Activated CD8-positive, alpha-beta memory T cell treated with anti-CD3 and anti-CD28 coated beads, Interleukin-2, amount 50 U/mL, for 24 hours (primary cell): ENCODE data around the gene VPS26A.
"Not testable (repeated sequence)": the region's sequence is repeated elsewhere in the genome, so short reads cannot be mapped to it uniquely, and the experiment has no call there.

ENCODE experiments used
- DNase-seq: peaks from one replicate; pipeline ENCODE4 v3.0.0-alpha.2; 2020; ENCODE audit errors: extremely low read depth

VPS26A gene

DNA sequence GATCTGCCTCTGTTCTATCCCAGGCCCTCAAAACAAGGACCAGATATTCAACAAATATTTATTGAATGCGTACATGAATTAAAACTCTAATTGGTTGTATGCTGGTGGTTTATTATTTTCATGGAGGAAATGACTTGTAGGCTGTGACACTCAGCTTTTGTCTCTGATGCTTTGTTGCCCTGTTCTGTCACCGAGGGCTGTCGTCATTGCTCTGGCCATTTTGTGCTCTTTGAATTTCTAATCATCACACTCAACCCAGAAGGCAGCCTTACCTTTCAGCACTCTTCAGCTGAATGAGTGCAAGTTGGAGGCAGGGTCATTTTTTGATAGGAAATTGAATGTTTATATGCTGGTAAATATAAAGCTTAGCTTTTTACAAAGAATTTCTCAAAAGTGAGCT is 21.5 kb upstream of the VPS26A start:
- DNase-seq = no peak

DNA sequence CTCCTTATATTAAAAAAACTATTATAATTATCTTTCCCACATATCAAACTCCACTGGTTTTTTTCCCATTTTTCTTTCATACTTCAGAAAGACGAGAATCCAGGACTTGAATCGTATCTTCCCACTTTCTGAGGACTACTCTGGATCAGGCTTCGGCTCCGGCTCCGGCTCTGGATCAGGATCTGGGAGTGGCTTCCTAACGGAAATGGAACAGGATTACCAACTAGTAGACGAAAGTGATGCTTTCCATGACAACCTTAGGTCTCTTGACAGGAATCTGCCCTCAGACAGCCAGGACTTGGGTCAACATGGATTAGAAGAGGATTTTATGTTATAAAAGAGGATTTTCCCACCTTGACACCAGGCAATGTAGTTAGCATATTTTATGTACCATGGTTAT is 20.2 kb upstream of the VPS26A start:
- no peak for DNase-seq

DNA sequence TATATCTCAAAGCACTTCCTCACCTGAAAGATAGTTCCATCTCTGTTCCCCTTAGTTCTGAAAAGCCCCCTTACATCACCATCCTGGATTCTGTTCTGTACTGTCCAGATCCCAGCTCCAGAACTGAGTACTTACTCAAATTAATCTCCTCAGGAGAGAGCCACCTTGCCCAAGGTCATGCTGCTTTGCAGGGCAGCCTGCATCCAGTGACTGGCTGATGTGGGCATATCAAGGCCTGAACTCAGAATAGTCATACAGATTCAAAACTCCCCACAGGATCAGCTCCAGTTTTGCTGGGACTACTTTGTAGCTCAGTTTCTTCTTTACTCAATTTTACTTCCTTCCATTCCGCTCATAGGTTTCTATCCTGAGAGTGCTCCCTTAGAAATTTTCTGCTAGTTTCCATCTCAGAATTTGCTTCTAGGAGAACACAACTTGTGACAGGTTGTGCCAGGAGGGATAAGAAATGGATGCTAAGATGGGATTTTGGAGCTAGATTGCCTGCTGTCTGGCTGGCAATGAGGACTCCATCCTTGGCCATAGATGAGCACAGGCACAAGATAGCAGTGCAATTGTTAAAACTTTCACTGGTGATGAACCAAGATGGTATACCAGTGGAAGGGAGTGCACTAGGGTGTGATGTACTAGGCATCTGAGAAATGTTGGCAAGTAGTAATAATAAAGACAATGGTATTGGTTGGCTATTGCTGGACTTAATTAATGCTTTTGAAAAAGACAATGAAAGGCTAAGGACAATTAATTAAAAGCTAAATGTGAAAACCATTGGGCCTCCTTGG is 18.8 kb upstream of the VPS26A start:
- no peak for DNase-seq

DNA sequence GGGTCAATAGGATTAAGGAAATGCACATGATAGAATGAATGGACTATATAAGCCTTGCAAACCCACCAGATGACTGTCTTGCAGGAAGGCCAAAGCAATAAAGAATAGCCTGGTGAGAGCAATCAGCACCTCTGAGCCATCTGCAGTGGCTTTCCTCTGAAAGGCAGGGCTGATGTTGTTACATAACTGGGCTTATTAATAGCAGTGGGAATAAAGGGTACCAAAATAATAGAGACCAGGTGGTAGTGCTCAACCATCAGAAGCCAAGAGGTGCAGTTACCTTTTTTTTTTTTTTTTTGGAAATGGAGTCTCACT is 16.8 kb upstream of the VPS26A start:
- DNase-seq = no peak

GRCh38 chr10:69107699-69108098 is 16.3 kb upstream of the VPS26A start:
- DNase-seq = no peak

DNA sequence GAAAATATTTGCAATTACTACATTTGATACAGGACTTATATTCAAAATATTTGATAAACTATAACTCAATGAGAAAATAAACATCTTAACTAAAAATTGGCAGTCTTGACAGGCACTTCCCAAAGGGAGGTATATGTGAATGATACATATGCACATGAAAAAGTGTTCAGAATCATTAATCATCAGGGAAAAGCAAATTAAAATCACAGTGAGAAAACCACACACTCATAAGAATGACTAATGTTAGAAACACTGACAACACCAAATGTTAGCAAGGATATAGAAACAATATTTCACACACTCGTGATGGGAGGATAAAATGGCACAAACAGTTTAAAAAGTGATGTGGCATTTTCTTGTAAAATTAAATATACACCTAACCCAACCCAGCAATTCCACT is 4.1 kb upstream of the VPS26A start:
- no peak for DNase-seq

DNA sequence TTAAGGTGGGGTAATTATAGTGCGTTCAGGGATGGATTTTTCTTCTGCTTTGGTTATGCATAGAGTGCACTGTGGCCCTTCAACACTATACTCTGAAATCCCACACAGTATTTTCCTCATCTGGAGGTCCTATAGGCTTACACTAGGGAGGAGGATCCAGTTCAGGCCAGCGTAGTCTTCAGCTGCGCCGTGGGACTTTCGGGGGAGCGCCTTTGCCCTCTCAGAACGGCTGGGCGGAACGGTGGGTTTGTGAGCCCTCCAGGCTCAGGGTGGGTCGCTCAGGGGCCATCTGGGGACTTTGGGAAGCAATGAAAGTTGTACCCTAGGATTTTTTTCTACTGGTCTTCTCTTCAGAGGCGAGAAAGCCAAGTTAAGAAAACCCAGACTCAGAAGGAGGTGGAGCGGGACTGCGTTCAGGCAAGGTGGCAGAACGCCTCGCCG is 652 bp upstream of the VPS26A start:
- DNase-seq = no peak

DNA sequence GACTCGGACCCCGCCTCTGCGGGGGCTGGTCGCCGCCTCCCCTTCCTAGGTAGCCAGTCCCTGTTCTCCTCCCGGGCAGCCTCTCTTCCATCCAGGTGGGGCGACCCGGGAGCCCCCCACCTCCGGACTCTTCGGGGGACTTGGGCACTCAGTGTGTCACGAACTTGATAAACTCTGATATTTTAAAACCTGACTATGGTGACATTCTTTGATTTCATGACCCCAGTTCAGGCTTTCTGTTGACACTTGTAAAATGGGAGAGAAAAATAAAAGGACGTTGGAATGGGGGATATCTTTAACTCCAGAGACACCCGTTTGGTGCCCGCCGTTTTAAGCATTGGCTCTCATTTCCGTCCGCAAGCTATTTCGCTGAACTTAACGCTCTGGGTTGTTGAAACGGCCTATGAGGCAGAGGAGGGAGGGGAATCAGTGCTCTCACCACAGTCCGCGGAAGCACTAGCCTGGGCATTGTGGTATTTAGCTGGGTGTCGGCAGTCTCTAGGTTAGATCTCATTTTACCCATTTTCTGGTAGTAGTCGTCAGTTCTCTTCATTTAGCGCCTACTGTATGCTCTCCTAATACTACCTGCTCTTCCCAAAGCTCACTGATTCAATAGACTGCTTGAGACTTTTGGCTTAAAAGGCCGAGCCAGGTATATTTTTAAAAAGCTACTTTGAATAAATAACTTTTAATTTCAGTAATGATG is 738 bp downstream of the VPS26A start:
- no peak for DNase-seq

GRCh38 chr10:69125554-69125953 is 1.6 kb downstream of the VPS26A start:
- DNase-seq = no peak

GRCh38 chr10:69130251-69130650 is 6.3 kb downstream of the VPS26A start:
- no peak for DNase-seq

- no peak for DNase-seq
Observed at GRCh38 chr10:69139961-69140360, 16.0 kb downstream of the VPS26A start.

DNA sequence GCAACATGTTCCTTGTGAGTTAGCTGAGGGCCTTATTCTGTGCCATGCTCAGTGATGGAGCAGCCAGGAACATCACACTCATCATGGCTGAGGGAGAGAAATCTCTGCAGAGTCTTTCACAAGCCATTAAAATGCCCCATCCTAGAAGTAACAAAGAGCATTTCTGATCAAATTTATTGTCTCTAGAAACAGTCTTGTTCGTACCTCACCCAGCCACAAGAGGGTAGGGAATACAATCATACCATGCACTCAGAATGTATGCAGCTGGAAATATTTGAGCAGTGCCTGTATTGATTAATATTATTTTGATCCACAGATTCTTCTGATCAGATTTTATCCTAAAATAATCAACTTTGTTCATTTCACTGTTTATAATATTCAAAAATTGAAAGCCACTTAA is 17.3 kb downstream of the VPS26A start:
- DNase-seq = no peak

DNA sequence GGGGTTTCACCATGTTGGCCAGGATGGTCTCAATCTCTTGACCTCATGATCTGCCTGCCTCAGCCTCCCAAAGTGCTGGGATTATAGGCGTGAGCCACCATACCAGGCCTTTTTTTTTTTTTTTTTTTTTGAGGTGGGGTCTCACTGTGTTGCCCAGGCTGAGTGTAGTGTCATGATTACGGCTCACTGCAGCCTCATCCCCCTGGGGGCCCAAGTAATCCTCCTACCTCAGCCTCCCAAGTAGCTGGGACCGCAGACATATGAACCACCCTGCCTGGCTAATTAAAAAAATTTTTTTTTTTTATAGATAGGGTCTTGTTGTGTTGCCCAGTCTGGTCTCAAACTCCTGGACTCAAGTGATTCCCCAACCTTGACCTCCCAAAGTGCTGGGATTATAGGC is 18.1 kb downstream of the VPS26A start:
- not testable (repeated sequence) for DNase-seq

DNA sequence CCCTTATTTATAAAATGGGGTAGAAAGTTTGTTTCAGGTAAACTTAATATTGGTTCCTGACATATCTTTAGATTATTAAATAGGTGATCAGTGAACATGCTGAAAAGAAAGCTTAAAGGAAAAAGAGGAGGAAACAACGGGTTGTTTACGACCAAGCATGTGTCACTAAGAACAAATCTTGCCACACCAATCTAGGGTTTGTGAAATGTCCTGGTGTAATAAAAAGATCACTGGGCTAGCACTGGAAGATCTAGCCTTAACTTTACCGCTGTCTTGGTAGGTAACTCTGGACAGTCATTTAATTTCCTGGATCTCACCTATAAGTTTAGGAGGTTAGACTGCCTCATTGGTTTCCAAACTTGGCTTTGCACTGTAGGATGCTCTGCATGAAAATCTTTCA is 19.0 kb downstream of the VPS26A start:
- no peak for DNase-seq

DNA sequence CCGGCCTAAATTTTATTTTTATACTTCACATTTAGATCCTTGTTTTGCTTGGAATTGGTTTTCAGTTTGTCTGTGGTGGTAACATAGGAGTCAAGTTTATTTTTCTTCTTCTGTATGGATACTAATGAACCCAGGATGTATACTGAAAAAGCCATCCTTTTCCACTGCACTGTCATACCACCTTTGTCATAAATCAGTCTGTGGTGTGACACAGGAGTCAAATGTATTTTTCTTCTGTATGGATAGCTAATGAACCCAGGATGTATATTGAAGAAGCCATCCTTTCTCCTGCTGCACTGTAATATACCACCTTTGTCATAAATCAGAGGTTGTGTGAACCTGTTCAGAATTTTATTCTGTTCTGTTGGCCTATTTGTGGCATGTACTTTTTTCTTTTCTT is 21.4 kb downstream of the VPS26A start:
- no peak for DNase-seq

GRCh38 chr10:69145864-69146263 is 21.9 kb downstream of the VPS26A start:
- DNase-seq = no peak

DNA sequence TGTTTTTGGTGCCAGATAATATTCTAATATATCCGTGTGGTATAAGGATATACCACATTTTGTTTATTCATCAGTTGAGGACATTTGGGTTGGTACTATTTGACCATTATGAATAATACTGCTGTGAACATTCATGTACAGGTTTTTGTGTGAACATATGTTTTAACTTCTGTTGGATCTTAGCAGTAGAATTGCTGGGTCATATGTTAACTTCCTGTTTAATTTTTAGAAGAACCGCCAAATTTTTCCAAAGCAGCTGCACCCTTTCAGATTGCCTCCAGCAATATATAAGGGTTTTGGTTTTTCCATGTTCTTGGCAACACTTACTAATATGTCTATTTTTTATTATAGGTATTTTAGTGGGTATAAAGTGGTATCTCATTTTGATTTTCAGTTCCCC is 22.8 kb downstream of the VPS26A start:
- DNase-seq = no peak

- no peak for DNase-seq
Observed at GRCh38 chr10:69151984-69152383, 28.0 kb downstream of the VPS26A start.

- DNase-seq = no peak
Observed at GRCh38 chr10:69153227-69153626, 29.2 kb downstream of the VPS26A start.

DNA sequence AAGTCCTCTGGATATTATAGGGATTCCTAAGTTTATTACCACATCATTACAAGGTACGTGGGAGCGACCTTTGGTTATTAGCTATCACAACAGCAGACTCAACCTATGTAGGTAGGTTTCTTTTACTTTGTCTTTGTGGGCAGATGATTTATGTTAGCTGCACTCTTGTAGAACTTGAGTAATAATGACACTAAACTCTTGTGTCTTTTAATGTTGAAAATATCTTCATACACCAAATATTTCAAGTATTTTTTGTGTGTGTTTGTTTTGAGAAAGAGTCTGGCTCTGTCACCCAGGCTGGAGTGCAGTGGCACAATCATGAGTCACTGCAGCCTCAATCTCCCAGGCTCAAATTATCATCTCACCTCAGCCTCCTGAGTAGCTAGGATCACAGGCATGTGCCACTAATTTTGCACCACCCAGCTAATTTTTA is 36.8 kb downstream of the VPS26A start:
- DNase-seq = no peak

DNA sequence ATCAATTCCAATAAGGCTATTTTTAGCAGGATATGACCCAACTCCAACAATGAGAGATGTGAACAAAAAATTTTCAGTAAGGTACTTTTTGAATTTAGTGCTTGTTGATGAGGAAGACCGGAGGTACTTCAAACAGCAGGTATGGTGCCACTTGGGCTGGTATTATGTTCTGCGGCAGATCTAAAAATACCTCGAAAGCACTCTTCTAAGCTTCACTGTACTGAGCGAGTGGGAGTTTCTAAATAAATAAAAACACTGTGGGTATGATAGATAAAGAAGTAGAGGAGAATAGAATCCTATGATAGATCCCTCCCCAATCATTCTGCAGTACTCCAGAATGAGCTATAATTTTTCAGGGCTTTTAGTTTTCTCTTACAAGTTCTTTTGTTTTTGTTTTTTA is 44.5 kb downstream of the VPS26A start:
- DNase-seq = no peak

DNA sequence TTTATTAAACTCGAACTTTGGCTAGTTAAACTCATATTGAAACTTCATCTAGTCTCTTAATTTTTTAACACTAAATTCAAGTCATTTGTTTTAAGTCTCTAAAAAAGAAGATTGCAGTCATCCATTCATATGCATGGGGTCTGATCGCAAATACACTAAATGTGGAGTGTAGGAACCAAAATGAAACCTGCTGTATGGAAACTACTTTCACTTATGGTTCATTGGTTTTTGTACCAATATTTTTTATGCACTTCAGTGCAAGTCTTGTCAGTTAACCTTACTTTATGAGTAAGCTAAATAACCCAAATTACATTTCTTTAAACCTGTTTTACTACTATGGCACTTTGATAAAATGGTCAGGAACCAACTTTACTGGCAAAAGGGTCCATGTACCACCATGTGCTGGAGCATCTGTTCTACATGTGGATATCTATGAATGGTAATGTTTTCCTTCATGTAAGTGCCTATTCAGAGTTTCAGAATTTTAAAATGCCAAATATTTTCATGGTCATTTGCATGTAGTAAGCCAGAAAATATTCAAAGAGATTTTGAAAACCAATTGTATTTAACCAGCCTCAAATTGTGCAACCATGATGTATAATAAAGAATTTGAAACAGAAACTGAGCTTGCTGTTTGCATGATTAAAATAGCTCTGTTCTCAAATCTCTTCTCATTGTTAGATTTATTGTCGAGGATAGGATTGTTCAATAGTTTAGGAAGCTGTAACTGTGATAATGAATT is 48.4 kb downstream of the VPS26A start:
- DNase-seq = no peak

DNA sequence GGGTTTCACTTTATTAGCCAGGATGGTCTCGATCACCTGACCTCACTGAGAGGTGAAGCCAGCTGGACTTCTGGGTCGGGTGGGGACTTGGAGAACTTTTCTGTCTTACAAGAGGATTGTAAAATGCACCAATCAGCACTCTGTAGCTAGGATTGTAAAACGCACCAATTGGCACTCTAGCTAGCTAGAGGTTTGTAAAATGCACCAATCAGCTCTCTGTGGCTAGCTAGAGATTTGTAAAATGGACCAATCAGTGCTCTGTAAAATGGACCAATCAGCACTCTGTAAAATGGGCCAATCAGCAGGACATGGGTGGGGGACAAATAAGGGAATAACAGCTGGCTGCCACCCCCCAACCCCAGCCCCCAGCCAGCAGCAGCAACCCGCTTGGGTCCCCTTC is 51.3 kb downstream of the VPS26A start:
- not testable (repeated sequence) for DNase-seq
